GM19035 (cell line): Measurements from ENCODE around the gene NKAPD1.
"Not testable (repeated sequence)": the region's sequence is repeated elsewhere in the genome, so short reads cannot be mapped to it uniquely, and the experiment has no call there.

ENCODE experiments used
- ATAC-seq: cut with Tn5 transposase; IDR thresholded peaks from one replicate; pipeline ENCODE4 v1.9.1; 2021; ENCODE audit not compliant: unreplicated experiment

The NKAPD1 gene

DNA sequence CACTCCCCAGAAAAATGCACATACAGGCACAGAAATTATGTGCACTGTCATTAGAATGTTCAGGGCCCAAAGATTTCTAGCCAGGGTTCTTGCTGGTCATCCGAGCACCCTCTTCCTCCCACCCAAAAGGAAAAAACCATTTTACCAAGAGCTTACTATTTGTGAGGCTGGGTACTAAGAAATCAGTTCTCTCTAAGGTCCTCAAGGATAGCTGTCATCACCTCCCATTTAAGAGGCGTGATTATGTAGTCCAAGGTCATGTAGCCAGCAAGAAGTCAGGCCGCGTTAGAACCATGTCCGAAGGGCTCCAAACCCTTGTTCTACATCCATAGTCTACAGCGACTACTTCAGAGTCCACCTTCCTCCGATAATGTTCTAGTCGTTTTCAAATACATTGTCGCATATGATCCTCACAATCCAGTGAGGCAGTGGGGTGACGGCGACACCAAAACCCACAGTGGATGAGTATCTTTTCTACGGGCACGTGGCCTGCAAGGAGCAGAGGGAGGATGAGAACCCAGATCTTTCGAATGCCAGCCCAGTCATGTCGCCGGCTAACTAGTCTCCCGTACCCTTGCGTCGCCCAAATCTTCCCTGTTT lies 11.8 kb downstream of the NKAPD1 start:
- ATAC-seq: peak; percentile 42

DNA sequence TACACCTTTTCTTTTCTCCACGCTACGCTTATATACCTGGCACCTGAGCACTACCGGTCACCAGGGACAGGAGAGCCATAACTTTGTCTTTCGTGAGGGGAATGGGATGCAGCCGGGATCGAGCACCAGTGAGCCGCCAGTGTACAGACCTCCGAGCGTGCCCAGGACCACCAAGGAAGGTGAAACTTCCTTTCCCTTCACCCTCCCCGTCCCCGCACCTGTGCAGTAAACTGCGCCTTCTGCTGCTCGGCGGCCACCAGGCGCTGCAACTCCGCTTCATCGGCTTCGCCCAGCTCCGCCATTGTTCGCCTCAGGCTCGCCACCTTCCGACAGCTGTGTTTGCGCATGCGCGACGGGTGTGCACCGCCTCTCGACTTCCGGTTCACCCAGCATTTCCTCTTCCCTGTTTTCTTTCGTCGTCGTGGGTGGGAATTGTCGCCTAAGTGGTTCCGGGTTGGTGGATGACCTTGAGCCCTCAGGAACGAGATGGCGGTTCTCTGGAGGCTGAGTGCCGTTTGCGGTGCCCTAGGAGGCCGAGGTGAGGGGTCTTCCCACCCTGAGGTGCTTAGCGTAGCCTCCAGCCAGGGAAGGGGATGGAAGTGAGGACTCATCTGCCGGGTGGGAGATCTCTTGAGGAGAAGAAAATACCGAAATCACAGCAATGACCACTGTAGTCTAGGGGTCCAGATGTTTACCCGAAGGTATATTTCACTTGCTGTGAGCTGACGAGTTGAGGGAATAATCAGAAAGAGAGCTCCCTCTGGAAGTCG lies 12.5 kb downstream of the NKAPD1 start, which contains the start of the genes SDHD and TIMM8B:
Gene SDHD, plus strand, starts transcription at position 452 of the 770 bp plus-strand sequence. Its CDS starts 35 bp downstream, at position 487.
Gene TIMM8B, minus strand, starts transcription at position 335 of the 770 bp plus-strand sequence. Its CDS starts 33 bp downstream, at position 302.
- ATAC-seq: peak; percentile 93

- ATAC-seq: no peak
Measured at GRCh38 chr11:112087212-112087611, 13.1 kb downstream of the NKAPD1 start.

DNA sequence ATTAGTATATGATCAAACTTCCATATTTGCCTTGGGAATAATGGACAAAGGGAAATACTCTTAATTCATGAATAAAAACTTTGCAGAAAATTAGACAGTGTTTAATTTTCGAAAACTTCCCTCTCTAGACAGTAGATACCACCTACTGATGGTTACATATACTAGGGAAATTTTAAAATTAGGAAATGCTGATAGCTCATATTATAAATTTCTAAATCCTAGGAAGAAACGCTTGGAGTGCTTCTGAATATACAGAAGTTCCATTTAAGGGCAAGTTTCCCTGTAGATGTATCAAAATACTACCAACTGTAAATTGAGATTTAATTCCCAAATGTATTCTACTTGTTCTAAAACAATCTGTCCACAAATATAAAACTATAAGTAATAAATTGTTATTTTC lies 21.2 kb downstream of the NKAPD1 start:
- not testable (repeated sequence) for ATAC-seq

- ATAC-seq: no peak
Measured at GRCh38 chr11:112096194-112096593, 22.1 kb downstream of the NKAPD1 start.

DNA sequence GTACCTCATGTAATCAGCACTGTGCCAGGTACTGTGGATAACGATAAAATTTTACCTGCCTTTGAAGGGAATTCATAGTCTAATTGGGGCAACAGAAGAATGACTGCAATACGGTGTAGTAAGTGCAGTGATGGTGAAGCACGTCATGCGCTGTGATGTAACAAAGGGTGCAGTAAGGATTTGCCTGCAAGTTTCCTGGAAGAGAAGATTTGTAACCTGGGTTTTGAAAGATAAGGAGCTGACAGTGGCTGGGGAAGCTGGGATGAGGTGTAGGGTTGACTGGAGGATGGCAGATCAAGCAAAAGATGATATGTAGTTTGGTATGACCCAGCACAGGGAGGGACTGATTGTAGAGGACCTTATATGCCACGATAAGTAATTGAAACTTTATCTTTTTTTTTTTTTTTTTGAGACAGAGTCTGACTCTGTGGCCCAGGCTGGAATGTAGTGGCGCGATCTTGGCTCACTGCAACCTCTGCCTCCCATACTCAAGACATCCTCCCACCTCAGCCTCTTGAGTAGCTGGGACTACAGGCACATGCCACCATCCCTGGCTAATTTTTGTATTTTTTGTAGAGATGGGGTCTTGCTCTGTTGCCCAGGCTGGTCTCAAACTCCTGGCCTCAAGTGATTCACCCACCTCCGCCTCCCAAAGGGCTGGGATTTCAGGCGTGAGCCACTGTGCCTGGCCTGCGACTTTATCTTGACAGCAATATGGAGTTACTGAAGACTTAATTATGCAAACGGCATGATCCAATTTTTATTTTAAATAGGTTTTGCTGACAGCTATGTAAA lies 23.8 kb downstream of the NKAPD1 start:
- ATAC-seq: no peak

DNA sequence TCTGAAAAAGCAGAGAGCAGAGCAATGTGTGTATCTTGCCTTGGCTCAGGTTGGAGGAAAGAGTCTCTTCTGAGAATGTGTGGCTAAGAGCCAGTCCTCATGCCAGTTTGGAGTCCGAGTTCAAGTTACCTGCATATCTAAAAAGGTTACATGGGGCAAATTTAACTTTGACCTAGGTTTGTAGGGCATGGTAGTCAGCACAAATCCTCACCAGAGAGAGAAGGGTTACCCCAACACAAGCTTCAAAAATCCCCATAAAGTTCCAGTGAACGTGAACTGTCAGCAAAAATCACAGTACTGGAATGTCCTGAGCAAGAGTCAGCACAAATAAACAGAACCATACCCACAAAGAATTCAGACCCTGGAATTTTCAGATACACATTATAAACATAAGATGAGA lies 26.4 kb downstream of the NKAPD1 start:
- ATAC-seq: no peak

DNA sequence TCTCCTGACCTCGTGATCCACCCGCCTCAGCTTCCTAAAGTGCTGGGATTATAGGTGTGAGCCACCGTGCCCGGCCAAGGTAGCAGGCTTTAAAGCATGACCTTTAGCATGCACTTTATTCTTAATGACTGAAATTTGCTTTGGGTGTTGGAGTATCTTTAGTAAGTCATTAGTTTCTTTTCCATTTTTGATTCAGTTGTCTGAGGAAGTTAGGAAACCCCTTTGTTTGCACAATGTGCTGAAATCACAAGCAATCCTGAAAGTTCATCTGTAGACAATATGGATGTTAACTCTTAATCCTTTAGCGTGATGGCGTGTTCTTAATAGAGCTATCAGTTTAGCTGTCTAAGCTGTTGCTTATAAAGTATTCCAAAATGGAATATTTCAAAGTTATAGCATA lies 29.3 kb downstream of the NKAPD1 start:
- ATAC-seq: no peak

- ATAC-seq: no peak
Measured at GRCh38 chr11:112106070-112106469, 32.0 kb downstream of the NKAPD1 start.

- ATAC-seq: no peak
Measured at GRCh38 chr11:112113539-112114457, 39.7 kb downstream of the NKAPD1 start.

DNA sequence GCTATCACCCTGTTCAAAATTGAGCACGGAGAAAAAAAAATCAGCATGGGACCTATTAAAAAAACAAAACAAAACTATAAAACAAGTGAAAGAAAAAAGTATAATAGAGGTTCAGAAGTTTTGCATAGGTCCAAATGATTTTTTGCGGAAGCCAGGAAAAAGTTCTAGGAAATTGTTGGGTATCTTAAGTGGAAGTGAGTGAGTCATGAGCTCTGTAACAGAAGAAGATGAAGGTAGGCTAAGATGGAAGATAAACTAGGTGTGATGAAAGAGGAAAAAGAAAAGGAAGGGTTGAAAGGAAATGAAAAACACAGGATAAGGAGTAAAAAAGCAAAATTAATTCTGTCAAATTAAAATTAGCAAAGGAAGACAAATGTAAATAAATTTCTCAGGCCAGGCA lies 40.4 kb downstream of the NKAPD1 start:
- ATAC-seq: no peak

DNA sequence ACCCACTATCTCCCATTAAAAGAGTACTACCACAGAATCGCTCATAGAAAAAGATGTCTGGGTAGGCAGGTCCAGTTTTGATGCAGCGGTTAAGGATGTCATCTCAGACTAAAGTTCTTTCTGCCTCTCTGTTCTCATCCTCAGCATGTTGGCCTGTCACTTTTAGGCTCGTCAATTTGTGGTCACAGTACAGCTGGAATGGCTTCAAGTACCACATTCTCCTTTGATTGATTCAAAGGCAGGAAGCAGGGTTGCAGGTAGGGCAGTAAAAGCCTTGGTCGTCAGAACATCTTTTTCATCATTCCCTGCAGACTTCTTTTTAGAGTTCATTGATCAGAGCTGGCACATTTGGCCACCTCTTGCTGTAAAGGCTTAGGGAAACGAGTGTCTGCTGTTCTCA lies 41.3 kb downstream of the NKAPD1 start:
- ATAC-seq: no peak

DNA sequence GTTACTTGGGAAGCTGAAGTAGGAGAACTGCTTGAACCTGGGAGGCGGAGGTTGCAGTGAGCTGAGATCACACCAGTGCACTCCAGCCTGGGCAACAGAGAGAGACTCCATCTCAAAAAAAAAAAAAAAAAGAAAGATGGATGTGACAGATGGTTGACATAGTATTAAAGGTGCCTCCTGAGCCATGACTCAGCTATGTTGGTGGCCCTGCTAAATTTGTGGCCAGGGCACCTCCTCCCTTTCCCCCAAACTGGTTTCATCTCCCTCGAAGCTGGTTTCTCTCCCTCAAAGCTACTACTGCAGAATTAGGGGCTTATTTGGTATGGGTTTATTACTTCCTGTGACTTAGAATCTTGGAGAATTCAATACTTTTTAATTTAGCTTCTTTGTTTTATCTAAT lies 44.1 kb downstream of the NKAPD1 start:
- no peak for ATAC-seq

DNA sequence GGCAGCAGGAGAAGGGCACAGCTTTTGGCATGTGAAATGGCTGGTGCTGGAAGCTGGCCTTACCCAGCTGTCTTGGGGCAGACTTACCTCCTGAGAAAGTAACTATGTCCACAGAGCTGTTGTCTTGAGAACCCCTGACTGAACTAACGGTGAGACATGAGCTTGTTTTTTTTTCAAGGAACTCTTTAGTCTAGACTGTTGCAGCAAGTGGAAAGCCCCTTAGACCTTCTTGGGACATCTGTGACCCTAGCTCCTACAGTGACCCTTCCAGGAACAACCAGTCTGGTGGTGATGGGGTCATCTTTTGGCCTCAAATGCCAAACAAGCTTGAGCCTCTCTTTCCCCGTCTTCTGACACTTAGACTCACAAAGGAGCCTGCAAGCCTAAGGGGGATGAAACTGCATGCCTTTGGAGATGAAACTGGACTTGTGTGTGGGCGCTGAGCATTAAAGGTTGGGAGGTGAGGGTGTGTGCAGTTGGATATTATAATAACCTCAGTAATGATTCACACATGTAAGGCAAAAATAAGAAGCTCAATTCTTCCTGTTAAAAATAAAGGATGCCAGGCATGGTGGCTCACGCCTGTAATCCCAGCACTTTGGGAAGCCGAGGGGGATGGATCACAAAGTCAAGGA lies 48.0 kb downstream of the NKAPD1 start:
- ATAC-seq: no peak

- ATAC-seq: no peak
Measured at GRCh38 chr11:112123129-112123528, 49.0 kb downstream of the NKAPD1 start.

DNA sequence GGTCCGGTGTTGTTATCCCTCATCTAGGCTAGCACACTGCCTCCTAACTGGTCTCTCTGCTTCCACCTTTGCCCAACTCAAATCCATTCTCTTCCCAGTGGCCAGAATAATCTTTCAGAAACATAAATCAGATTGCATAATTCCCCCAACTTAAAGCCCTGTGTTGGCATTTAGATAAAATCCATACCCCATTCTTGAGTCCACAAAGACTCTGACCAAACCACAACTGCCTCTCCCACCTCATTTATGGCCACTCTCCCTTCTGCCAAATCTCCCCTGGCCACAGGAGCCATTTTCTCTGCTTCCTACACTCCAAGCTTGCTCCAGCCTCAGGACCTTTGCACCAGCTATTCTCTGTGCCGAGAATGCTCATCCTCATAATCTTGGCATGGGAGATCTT lies 53.0 kb downstream of the NKAPD1 start:
- ATAC-seq: no peak

DNA sequence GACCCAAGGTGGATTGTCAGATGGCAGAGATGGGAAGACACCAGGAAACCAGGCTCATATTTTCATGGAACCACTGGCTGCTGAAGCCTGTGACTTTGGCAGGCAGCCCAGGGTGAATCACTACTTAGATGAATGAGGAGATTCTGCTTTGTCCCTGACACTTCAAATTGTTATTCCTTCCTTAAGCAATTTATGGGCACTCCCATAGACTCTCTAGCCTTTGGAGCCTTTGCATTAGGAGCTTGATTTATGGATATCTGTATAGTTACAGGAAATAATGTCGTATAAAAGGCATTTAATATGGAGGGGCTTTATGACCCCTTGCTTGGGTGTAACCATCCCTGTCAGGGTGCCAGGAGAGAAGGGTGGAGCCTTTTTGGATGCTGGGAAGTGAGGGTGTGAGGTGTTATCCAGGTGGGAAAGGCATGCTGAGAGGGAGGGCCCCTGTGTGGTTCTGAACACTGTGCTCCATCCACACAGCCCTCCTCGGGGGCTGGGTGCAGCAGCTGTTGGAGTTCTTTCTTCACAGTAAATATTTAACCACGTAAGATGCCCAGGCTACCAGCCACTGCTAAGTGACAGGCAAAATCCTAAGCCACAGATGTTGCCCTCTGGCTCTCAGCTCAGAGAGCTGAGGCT lies 54.5 kb downstream of the NKAPD1 start:
- no peak for ATAC-seq

GRCh38 chr11:112129656-112130055 lies 55.6 kb downstream of the NKAPD1 start:
- no peak for ATAC-seq

DNA sequence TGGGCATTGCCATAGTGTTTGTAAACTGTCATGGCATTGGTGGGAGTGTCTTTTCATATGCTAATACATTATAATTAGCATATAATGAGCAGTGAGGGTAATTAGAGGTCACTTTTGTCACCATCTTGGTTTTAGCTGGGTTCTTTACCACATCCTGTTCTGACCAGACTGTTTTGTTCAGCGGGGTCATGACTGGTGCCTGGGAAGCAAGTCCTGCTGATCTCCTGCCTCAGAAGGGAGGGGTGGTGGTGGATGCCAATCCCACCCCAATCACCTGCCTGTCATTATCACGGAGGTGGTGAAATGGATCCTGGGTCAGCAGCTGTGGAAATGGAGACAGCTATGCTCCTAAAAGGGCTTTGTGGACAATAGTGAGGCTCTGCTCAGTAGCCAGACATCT lies 58.6 kb downstream of the NKAPD1 start:
- no peak for ATAC-seq

GRCh38 chr11:112134473-112134872 lies 60.4 kb downstream of the NKAPD1 start:
- no peak for ATAC-seq
